Activated CD4-positive, alpha-beta T cell treated with anti-CD3 and anti-CD28 coated beads, Interleukin-2, amount 50 U/mL, for 1 hour (primary cell): ENCODE data around the gene TAS2R40.

Experiments
- DNase-seq: peaks from one replicate; pipeline ENCODE4 v3.0.0-alpha.2; 2020

Gene TAS2R40

GRCh38 chr7:143225047-143225446 lies 3.2 kb downstream of the TAS2R40 start:
- DNase-seq, result no peak

DNA sequence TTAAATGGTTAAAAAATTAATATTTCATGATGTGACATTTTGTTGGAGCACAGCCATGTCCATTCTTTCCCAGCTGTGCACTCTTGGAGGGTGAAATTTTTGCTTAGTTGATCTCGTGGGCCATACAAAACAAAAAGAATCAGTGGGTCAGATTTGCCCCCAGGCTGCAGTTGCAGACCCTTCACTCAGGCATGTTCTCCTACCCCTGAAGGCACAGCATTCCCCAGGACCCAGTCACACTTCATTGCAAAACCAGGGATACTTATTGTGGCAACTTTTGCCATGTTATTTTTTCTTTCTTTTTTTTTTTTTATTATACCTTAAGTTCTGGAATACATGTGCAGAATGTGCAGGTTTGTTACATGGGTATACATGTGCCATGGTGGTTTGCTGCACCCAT lies 6.0 kb downstream of the TAS2R40 start:
- DNase-seq, result no peak

DNA sequence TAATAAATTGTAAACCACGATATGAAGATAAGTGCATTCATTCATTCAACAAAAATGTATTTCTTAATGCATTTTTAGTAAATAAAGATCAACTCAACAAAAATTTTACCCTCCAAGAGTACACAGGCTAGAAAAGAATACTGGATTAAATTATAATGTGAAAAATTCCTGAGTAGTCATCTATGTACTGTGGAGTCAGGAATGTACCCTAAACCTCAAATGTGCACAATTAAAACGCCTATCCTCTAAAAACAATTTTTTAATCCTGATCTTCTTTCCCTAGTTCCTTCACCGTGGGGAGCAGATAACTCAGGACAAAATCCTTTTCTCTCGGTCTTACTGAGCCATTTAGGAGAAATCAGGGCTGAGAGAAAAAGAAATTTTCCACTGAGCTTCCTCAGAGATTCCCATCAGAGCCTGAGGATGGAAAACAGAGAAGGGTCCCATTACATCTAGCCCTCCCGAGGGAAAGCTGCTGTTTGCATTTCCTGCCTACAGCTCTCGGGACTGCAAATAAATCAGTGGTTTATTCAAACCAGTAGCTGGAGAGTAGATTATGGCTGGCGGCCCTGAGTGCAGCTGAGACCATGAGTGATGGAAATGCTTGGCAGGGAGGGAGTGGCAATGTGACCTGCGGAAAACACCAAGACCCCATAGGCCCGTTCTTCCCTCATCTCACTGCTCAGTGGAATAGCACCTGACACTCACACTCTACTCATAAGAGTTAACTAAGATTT lies 7.4 kb downstream of the TAS2R40 start:
- DNase-seq, result no peak

GRCh38 chr7:143230602-143231457 lies 9.0 kb downstream of the TAS2R40 start:
- no peak for DNase-seq

- DNase-seq, result no peak
These were observed 12.1 kb downstream of the TAS2R40 start for GRCh38 chr7:143233816-143234532.

GRCh38 chr7:143234533-143234875 lies 12.7 kb downstream of the TAS2R40 start:
- DNase-seq, result no peak

- DNase-seq, result no peak
These were observed 13.7 kb downstream of the TAS2R40 start for GRCh38 chr7:143235561-143235960.

DNA sequence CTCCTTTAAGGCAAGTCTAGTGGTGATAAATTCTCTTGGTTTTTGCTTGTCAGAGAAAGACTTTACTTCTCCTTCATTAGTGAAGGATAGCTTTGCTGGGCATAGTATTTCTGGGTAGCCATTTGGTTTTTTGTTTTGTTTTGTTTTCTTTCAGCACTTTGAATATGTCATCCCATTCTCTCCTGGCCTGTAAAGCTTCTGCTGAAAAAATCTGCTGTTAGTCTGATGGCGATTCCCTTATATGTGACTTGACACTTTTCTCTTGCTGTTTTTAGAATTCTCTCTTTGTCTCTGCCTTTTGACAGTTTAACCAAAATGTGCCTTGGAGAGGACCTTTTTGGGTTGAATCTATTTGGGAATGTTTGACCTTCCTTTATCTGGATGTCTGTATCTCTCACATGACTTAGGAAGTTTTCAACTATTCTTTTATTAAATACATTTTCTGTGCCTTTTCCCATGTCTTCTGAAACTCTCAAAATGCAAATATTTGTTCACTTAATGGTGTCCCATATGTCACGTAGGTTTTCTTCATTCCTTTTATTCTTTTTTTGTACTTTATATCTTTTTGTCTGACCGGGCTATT lies 14.7 kb downstream of the TAS2R40 start:
- DNase-seq, result no peak

GRCh38 chr7:143237366-143237765 lies 15.5 kb downstream of the TAS2R40 start:
- no peak for DNase-seq

DNA sequence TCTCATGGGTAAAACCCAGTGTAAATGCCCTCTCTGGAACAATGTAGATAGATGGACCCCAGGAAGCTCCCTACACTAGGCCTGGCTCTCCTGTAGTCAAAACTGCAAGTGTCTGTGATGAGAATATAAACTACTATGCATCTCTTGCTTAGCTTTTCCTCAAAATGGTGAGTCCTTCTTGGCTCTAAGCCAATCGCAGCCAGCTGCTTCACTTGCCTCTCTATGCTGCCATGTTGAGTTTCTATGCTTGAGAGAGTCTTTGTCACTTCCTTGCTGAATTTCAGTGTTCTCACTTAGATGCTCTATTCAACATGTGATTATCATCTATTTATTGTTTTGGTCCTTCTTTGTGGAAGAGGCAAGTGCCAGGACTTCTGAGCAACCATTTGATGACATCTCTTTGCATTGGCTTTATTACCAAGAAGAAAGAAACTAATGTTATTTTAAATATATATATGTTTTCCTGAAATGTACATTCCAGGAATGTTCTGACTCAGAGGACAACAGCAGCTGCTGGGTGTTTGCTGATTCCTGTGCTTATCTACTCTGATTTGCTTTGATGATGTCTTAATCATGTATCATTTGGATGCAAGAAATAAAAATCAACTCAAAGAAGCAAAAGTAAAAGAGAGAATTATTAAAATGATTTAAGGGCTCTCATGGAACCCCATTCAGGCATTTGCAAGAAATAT lies 16.6 kb downstream of the TAS2R40 start:
- no peak for DNase-seq

DNA sequence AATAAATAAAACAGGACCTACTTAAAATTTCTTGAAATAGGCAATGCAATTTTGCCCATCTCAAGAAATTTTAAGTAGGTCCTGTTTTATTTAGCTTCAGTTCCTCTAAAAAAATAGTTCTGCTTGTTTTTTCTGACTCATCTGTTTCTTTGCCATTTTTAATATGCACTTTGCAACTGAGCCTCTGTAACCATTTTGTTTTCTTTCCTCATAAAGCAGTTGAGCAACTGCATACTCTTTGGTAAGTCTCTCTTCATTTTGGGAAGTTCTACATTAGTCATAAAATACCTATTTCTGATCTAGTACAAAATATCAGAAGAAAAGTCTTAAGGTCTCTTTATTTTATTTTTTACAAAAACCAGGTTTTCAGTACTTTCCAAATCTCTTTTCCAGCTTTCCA lies 18.0 kb downstream of the TAS2R40 start:
- DNase-seq, result no peak

DNA sequence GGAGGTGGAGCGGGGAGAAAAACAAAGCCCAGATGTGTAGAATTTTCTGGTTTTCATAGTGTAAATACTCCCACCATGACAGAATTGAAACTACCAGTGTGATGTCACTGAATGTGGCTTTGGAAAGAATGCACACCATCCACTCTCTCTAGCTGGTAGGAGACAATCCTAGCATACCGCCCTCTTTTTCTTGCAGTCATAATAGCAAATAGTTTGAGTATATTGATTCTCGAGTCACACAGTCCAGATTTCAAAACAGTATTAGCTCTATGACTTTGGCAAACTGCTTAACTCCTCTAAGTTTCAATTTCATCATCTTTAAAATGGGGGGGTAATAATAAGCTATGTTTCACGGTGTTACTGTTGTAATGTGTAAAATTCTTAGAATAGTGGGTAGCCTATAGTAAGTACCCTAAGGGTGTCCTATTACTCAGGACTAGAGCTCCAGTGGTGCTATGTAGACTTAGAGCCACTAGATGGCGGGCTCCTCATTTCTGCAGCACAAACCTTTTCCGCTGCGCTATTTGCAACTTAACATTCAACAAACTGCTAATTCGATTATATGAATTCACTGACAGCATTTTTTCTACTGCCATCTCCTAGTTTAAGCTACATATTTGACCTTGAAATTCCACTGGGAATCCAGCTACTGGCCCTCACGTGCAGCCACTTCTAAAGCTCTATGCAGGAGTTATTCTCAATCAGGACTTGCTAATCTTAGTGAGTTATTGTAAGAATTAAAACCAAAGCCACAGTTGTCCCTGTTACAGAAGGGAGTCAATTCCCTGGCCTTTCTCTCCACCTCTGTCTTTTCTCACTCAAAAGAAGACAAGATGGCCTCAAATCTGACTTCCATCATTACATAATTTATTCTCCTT lies 18.7 kb downstream of the TAS2R40 start:
- peak; percentile 67 for DNase-seq

DNA sequence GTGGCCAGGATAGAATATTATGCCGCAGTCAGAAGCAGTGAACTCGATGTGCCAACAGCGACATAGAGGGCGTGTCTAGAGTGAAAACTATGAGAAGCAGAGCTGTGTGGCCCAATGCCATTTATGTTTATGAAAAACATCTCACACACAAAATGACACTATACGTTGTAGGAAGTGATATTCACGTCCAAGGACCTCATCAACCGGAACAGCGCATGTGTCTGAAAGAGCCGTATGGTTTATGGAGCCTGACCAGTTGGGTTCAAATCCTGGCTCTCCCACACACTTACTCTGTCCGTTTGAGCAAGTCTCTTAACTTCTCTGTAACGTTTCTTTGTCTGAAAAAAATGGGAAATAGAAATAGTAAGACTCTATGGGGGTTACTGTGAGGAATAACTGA lies 20.5 kb downstream of the TAS2R40 start:
- DNase-seq, result no peak

DNA sequence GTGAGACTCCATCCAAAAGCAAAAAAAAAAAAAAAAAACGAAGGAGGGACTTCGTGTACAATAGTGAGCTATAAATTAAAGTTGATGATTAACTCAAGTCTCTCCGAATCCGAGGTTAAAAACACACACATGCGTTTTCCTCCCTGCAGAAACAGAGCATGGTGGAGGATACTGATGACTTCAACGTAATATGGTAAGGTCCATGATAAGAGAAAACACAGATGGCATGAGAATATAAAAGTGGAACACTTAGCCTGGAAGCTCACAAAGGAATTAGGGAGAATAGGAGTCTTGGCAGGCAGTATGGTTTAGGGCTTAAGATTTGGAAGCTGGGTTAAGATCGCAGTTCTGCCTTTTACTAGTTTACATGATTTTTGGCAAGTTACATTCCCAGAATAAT lies 21.3 kb downstream of the TAS2R40 start:
- no peak for DNase-seq

GRCh38 chr7:143243614-143244013 lies 21.8 kb downstream of the TAS2R40 start:
- DNase-seq, result no peak

GRCh38 chr7:143244321-143244720 lies 22.5 kb downstream of the TAS2R40 start:
- DNase-seq, result no peak

DNA sequence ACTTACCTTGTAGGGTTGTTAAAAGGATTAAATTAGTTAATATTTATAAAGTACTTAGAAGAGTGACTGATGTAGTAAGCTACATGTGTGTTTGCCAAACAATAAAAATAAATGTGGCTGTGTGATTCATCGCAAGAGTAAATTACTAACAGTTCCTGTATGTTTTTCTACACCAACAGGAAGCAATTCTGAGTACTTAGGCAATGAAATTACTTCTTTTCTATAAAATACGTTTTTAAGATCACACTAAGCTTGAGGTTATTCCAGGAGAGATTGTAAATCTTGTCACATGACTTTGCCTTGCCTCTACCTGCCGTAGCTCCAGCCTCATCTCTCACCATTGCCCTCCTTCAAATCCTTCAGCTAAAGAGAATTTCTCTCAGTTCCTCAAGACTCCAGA lies 23.3 kb downstream of the TAS2R40 start:
- no peak for DNase-seq

GRCh38 chr7:143247372-143247771 lies 25.5 kb downstream of the TAS2R40 start:
- DNase-seq, result no peak

GRCh38 chr7:143248761-143249354 lies 27.0 kb downstream of the TAS2R40 start:
- no peak for DNase-seq

DNA sequence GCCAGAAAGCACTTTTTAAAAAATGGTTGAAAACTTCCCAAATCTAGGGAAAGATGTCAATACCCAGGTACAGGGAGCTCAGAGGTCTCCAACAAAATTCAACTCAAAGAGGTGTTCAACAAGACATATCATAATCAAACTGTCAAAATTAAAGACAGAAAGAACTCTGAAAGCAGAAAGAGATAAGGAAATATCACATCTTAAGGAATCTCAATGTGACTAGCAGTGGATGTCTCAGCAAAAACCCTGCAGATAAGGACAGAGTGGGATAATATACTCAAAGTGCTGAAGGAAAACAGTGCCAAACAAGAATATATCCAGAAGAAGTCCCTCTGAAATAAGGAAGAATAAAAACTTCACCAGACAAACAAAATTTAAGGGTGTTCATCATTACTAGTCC lies 28.4 kb downstream of the TAS2R40 start:
- DNase-seq, result no peak

GRCh38 chr7:143250822-143251221 lies 29.0 kb downstream of the TAS2R40 start:
- no peak for DNase-seq
